ENCODE results near the gene B3GAT3.

Gene B3GAT3

DNA sequence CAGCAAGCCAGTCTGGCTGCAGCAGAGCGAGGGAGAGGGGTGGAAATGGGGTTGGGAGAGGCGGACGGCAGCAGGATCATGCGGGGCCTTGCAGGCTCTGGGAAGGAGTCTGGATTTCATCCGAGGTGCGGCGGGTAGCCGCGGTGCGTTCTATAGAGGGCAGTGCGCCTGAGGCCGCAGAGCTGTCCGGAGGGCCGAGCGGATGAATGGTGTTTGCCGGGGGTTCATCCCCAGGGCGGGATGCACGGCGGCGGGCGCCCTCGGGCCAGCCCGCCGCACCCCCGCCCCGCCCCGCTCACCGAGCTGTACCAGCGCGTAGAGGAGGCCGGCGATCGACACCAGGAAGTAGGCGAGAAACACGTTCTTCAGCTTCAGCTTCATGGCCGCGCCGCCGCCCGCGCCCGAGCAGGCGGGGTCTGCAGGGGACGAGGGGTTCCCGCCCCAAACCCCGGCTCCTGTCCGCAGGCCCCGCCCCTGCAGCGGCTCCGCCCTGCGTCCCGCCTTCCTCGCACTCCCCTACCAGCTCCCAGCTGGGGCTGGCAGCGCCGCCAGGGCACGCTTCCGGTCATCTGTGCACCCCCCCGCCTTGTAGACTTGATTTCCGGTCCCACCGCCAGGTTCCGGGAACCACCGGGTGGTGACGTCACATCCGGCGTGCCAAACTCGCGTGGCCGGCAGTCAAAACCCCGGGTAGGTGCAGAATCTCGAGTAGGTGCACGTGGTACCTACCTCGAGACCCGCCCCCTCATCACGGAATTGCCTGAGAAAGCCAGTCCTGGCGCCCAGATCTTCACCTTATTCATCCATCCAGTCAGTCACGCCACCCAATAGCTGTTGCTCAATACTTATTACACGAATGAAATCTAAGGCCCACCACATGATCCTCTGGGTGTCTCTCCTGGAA, at the start of gene B3GAT3:
B3GAT3 (minus strand) TSS at position 420 of the 904 bp plus-strand sequence; CDS start at position 381, 39 bp downstream.
- Mint-ChIP-seq H3K36me3 (ENCODE audit: insufficient read depth) (peaks cover 36% of the 10 kb centered on the region), H3K27ac (ENCODE audit: low read depth) (peak within 1 kb of the TSS; percentile 93), H3K27me3 (no peaks in the 10 kb centered on the region), H3K4me3 (peak within 1 kb of the TSS; percentile 90), H3K4me1 (peaks cover 19% of the 10 kb centered on the region), H3K9me3 (no peaks in the 10 kb centered on the region)
- ATAC-seq (replicated peaks; ENCODE audit: extremely low read depth, poor library complexity, severe bottlenecking), result peak; percentile 88
- peak; percentile 95 for DNase-seq (ENCODE audit: low spot score in 2 of 2)

DNA sequence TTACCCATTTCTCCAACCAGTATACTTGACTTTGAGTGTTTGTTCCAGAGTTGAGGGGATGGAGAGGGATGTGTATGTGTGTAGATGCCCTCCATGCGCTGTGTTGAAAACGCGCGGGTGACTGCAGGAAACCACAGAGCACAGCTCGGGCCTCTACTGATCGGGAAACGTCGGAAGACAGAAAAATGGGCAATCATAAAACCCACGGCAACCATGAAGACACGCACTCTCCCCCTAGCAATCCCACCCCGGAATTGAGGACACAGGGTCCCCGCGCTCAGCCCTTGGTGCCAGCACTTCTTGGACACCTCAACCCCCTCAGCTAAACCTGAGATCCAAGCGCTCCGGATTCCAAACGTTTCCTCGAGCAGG, 49.4 kb upstream of the B3GAT3 start:
- DNase-seq (ENCODE audit: low spot score in 2 of 2), result no peak
- peak overlapping the region; percentile 98 for H3K4me3 Mint-ChIP-seq

DNA sequence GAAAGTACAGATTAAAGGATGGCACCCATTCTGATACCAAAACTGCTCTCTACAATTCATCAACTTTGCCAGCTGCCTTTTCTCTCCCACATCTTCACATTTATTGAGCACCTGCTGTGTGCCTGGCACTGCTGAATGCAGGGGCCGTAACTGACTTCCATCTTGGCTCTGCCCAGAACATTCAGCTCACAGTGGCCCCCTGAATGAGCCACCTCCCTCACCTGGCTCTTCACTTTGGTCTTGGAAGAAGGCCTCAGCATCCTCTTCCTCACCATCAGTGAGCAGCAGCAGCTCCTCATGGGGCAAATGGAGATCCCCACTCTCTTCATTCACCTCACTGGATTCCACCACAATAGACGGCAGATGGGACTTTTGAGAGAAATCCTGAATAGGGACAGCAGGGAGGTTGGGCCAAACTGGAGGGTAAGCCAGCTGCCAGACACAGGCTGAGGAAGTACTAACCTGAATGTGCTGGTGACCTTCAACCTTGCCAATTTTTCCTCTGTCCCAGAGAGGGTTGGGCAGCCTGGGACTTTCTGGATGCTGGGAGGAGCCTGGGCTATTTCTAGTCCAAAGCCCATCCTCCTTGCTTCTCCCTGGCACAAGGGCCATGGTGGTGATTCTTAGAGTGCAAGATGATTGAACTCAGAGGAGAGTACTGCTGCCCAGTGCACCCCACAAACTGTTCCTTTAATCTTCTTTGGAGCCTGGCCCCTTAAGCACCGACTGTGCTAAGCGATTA, 47.8 kb upstream of the B3GAT3 start:
- peaks cover 34% of the 10 kb centered on the region for H3K4me1 Mint-ChIP-seq
- H3K9me3 Mint-ChIP-seq, result no peaks in the 10 kb centered on the region
- ATAC-seq (replicated peaks; ENCODE audit: extremely low read depth, poor library complexity, severe bottlenecking) (no peak), DNase-seq (ENCODE audit: low spot score in 2 of 2) (no peak)
- peak overlapping the region; percentile 10 for H3K27ac Mint-ChIP-seq (ENCODE audit: low read depth)
- peaks cover 34% of the 10 kb centered on the region for H3K36me3 Mint-ChIP-seq (ENCODE audit: insufficient read depth)
- H3K27me3 Mint-ChIP-seq, result no peaks in the 10 kb centered on the region
- H3K4me3 Mint-ChIP-seq, result no peak overlapping the region

More for the DNA sequence above, 49.4 kb upstream of the B3GAT3 start:
- H3K36me3 Mint-ChIP-seq (ENCODE audit: insufficient read depth), result peaks cover 34% of the 10 kb centered on the region
- H3K4me1 Mint-ChIP-seq, result peaks cover 33% of the 10 kb centered on the region
- H3K27me3 Mint-ChIP-seq, result no peaks in the 10 kb centered on the region
- no peaks in the 10 kb centered on the region for H3K9me3 Mint-ChIP-seq
- ATAC-seq (replicated peaks; ENCODE audit: extremely low read depth, poor library complexity, severe bottlenecking), result peak; percentile 37
- peak overlapping the region; percentile 94 for H3K27ac Mint-ChIP-seq (ENCODE audit: low read depth)

DNA sequence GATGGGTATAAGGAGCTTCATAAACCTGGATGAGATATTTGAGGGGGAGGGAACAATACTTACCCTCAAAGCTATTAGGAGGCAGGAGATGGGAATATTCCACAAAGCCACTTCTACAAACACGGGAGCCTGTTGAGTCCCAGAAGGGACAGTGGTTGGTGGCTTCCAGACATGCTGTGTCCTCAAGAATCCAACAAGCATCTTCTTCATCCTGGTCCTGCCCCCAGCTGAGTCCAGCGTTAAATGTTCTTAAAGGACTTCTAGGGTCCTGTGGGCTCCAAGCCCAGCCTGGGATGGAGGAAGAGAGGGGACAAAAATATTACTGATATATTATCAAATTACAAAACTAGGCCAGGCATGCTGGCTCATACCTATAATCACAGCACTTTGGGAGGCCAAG, 45.7 kb upstream of the B3GAT3 start:
- Mint-ChIP-seq H3K36me3 (ENCODE audit: insufficient read depth) (peaks cover 36% of the 10 kb centered on the region), H3K4me3 (no peak overlapping the region), H3K4me1 (peaks cover 42% of the 10 kb centered on the region), H3K27ac (ENCODE audit: low read depth) (no peak overlapping the region), H3K9me3 (no peaks in the 10 kb centered on the region), H3K27me3 (no peaks in the 10 kb centered on the region)
- DNase-seq (ENCODE audit: low spot score in 2 of 2) (no peak), ATAC-seq (replicated peaks; ENCODE audit: extremely low read depth, poor library complexity, severe bottlenecking) (no peak)

DNA sequence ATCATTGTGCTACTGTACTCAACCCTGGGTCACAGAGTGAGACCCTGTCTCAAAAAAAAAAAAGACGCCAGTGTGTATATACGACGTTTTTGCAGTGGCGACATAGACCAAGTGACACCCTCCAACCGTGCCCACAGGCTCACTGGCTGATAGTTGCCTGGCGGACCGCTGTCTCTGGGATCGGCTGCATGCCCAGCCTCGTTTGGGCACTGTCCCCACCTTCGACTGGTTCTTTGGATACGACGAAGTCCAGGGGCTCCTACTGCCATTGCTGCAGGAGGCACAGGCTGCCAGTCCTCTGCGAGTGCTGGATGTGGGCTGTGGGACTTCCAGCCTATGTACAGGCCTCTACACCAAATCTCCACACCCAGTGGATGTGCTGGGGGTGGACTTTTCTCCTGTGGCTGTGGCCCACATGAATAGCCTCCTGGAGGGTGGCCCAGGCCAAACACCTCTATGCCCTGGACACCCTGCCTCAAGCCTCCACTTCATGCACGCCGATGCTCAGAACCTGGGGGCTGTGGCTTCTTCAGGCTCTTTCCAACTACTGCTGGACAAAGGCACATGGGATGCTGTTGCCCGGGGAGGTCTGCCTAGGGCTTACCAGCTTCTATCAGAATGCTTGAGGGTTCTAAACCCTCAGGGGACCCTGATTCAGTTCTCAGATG, 44.6 kb upstream of the B3GAT3 start:
- peaks cover 29% of the 10 kb centered on the region for H3K36me3 Mint-ChIP-seq (ENCODE audit: insufficient read depth)
- DNase-seq (ENCODE audit: low spot score in 2 of 2), result no peak
- peaks cover 39% of the 10 kb centered on the region for H3K4me1 Mint-ChIP-seq
- H3K27me3 Mint-ChIP-seq, result no peaks in the 10 kb centered on the region
- peak overlapping the region; percentile 94 for H3K4me3 Mint-ChIP-seq
- H3K9me3 Mint-ChIP-seq, result no peaks in the 10 kb centered on the region
- peak overlapping the region; percentile 95 for H3K27ac Mint-ChIP-seq (ENCODE audit: low read depth)
- no peak for ATAC-seq (replicated peaks; ENCODE audit: extremely low read depth, poor library complexity, severe bottlenecking)

DNA sequence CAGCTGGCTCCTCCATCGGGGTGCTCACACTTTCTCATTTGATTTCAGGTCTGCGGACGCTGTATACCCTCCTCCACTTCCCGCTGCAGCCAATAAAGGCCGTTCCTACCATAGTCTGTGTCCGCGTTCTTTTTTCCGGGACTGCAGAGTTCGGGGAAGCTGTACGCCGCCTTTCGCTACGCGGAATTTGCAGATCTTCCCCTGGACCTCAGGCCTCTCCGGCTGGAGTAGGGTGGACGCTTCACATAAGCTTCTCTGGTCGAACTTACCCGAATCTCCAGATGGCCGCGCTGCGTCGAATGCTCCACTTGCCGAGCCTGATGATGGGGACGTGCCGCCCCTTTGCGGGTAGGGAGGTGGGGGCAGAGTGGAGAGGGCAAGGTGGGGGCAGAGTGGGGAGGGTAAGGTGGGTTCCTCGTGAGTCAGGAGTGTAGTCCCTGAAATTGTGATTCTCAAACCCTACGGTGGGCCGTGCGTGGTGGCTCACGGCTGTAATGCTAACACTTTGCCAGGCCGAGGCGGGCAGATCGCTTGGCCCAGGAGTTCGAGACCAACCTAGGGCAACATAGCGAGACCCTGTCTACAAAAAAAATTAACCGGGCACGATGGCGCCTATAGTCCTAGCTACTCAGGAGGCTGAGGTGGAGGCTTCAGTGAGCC, 43.9 kb upstream of the B3GAT3 start:
- DNase-seq (ENCODE audit: low spot score in 2 of 2) (peak in 1 of 2 donors; percentile 39), ATAC-seq (replicated peaks; ENCODE audit: extremely low read depth, poor library complexity, severe bottlenecking) (peak; percentile 44)
- H3K27ac Mint-ChIP-seq (ENCODE audit: low read depth), result peak overlapping the region; percentile 95
- H3K27me3 Mint-ChIP-seq, result no peaks in the 10 kb centered on the region
- H3K36me3 Mint-ChIP-seq (ENCODE audit: insufficient read depth), result peaks cover 27% of the 10 kb centered on the region
- H3K4me3 Mint-ChIP-seq, result peak overlapping the region; percentile 94
- peaks cover 33% of the 10 kb centered on the region for H3K4me1 Mint-ChIP-seq
- no peaks in the 10 kb centered on the region for H3K9me3 Mint-ChIP-seq

DNA sequence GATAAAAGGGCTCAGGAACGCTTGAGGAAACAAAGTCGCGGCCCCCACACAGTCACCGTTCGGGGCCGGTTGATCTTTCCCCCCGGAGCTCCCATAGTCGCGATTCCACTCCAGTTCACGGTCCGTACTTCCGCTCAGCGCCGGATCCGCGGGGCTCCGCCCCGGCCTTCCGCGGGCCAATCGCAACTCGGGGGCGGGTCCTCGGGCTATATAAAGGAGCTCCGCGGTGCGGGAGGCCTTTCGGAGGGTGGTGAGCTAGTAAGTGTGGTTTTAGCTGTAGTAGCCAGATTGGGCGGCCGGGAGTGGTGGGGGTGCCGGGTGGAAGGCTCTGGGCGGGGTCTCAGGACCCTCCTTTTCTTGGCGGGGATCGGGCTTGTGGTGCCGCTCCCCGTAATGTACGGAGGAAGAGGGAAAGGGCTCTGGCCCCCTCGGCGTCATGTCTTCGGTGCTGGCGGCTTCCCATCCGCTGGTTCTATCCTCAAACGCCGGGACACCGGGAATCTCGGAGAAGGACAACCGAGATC, 43.4 kb upstream of the B3GAT3 start, which contains the start of the genes C11orf98 and CSKMT:
C11orf98 (minus strand) TSS at position 136 of the 524 bp plus-strand sequence; CDS start at position 95, 41 bp downstream.
CSKMT (plus strand) TSS at position 238 of the 524 bp plus-strand sequence. CDS start 568 bp downstream, outside the sequence.
- DNase-seq (ENCODE audit: low spot score in 2 of 2) (peak; percentile 94 to 96), ATAC-seq (replicated peaks; ENCODE audit: extremely low read depth, poor library complexity, severe bottlenecking) (peak; percentile 92)
- H3K9me3 Mint-ChIP-seq, result no peaks in the 10 kb centered on the region
- peaks cover 29% of the 10 kb centered on the region for H3K4me1 Mint-ChIP-seq
- peaks cover 27% of the 10 kb centered on the region for H3K36me3 Mint-ChIP-seq (ENCODE audit: insufficient read depth)
- H3K27ac Mint-ChIP-seq (ENCODE audit: low read depth), result peak within 1 kb of the TSS; percentile 95
- peak within 1 kb of the TSS; percentile 94 for H3K4me3 Mint-ChIP-seq
- no peaks in the 10 kb centered on the region for H3K27me3 Mint-ChIP-seq

DNA sequence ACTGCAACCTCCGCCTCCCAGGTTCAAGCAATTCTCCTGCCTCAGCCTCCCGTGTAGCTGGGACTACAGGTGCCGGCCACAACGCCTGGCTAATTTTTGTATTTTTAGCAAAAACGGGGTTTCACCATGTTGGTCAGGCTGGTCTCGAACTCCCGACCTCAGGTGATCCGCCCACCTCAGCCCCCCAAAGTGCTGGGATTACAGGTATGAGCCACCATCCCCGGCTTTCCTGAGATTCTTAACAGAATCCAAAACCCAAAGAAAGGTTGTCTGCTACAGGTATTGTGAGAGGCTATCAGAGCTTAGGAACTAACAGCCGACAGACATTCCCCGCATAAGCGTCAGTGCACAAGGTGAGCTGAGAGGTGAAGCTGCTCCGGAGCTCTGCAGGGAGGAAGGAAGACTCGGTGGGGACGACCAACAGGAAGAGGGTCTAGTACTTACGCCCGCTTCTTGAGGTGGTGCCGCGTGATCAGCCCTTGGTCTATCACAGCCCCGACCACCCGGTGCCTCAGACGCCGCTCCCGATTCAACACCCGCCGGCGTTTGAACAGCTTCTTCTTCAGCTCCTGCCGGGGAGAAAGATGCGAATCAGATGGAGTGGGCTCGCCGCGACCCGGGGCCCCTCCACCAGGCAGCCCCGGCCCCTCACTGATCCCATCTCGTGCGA, 42.8 kb upstream of the B3GAT3 start:
- Mint-ChIP-seq H3K27me3 (no peaks in the 10 kb centered on the region), H3K27ac (ENCODE audit: low read depth) (peak overlapping the region; percentile 95), H3K9me3 (no peaks in the 10 kb centered on the region), H3K36me3 (ENCODE audit: insufficient read depth) (peaks cover 27% of the 10 kb centered on the region), H3K4me3 (peak overlapping the region; percentile 94), H3K4me1 (peaks cover 29% of the 10 kb centered on the region)
- no peak for DNase-seq (ENCODE audit: low spot score in 2 of 2)
- peak; percentile 60 for ATAC-seq (replicated peaks; ENCODE audit: extremely low read depth, poor library complexity, severe bottlenecking)

DNA sequence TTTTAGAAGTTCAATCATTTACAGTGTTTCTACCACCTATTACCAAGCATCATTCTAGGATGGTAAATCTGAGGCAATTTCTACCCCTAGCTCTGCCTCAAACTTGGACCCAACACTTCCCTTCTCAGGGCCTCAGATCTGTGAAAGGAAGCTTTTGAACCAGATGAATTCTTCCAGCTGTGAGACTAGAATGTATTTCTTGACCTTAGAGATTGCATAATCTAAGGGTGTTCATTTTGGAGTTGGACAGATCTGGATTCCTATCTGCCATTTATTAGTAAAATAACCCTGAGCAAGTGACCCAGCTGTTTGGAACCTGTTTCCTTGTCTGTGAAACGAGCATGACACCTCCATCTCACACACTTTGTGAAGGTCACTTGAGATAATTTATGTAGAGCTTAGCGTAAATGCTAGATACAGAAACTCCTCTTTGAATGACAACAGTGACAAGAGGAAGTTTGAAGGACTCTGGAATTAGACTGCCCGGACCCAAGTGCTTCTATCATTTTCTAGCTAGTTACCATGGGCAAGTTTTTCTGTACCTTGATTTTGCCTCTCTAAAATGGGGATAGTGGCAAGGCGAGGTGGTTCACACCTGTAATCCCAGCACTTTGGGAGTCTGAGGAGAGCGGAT, 35.1 kb upstream of the B3GAT3 start:
- Mint-ChIP-seq H3K9me3 (no peaks in the 10 kb centered on the region), H3K36me3 (ENCODE audit: insufficient read depth) (peaks cover 29% of the 10 kb centered on the region), H3K27ac (ENCODE audit: low read depth) (no peak overlapping the region), H3K4me1 (peaks cover 14% of the 10 kb centered on the region), H3K27me3 (no peaks in the 10 kb centered on the region), H3K4me3 (no peak overlapping the region)
- DNase-seq (ENCODE audit: low spot score in 2 of 2) (no peak), ATAC-seq (replicated peaks; ENCODE audit: extremely low read depth, poor library complexity, severe bottlenecking) (no peak)

DNA sequence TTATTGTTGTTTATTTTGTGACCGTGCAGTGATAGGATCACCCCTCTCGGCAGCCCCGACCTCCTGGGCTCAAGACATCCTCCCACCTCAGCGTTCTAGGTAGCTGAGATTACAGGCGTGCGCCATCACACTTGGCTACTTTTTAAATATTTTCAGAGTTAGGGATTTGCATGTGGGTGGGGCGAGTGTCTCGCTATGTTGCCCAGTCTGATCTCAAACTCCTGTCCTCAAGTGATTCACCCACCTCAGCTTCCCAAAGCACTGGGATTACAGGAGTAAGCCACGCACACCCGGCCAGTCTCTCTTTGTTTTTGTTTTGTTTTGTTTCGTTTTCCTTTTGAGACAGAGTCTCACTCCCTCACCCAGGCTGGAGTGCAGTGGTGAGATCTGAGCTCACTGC, 32.5 kb upstream of the B3GAT3 start:
- no peak for DNase-seq (ENCODE audit: low spot score in 2 of 2)
- no peak for ATAC-seq (replicated peaks; ENCODE audit: extremely low read depth, poor library complexity, severe bottlenecking)
- peaks cover 17% of the 10 kb centered on the region for H3K4me1 Mint-ChIP-seq
- no peaks in the 10 kb centered on the region for H3K9me3 Mint-ChIP-seq
- H3K27me3 Mint-ChIP-seq, result no peaks in the 10 kb centered on the region
- peak overlapping the region; percentile 93 for H3K4me3 Mint-ChIP-seq
- peak overlapping the region; percentile 100 for H3K27ac Mint-ChIP-seq (ENCODE audit: low read depth)
- peaks cover 34% of the 10 kb centered on the region for H3K36me3 Mint-ChIP-seq (ENCODE audit: insufficient read depth)
